Prostate gland (tissue), 2 donors: ENCODE results near the gene RRAD.

Experiments
- CTCF ChIP-seq, 4 experiments: fragments of 200-600 bp in 2 of 4; fragments of 450-650 bp in 2 of 4; sonication (generic) in 2 of 4; IDR thresholded peaks; 1 replicate in 3 of 4; 2 replicates in 1 of 4; pipeline ENCODE4 v1.5.1; 2016 to 2019; ENCODE audit warnings: antibody characterized with exemption in 4 of 4, mild to moderate bottlenecking in 2 of 4, moderate library complexity in 2 of 4
- POLR2AphosphoS5 ChIP-seq: sonication (generic); formaldehyde crosslinking; IDR thresholded peaks from one replicate; pipeline ENCODE4 v1.6.1; 2017; ENCODE audit warnings: antibody characterized with exemption

GRCh38 chr16:66888647-66889615 is 36.4 kb downstream of the RRAD start:
- TF ChIP-seq POLR2AphosphoS5 (no peak), CTCF (IDR thresholded peaks at IDR 0.05) (no peak)
